Keratinocyte (primary cell): ENCODE measurements around the gene NT5DC1. TPM values are rescaled to one million over a fixed set of nuclear protein-coding genes. Genes with fewer than 3 reads are reported as not detected.

ENCODE experiments used
- DNase-seq: peaks from one replicate; pipeline ENCODE4 v3.0.0-alpha.2; 2011; ENCODE audit warnings: low read depth, missing footprints, low spot score
- FAIRE-seq: peaks from 2 replicates; lab custom pipeline; 2011; peaks lifted over from hg19 to GRCh38; lab: Jason Lieb, UNC
- H2AFZ ChIP-seq: 2 replicates; pipeline ENCODE4 v1.6.0; 2012; ENCODE audit warnings: low read length, control low read depth, inconsistent platforms; ENCODE audit not compliant: control insufficient read depth
- H3K27ac ChIP-seq: 2 replicates; pipeline ENCODE4 v1.5.1; 2011; ENCODE audit warnings: low read length; ENCODE audit not compliant: control insufficient read depth, insufficient read depth
- H3K27me3 ChIP-seq: 3 replicates; pipeline ENCODE4 v1.6.0; 2011; ENCODE audit warnings: low read length; ENCODE audit not compliant: control insufficient read depth, insufficient read depth; ENCODE audit errors: extremely low read depth
- H3K36me3 ChIP-seq, 2 experiments: 2 replicates in 1 of 2; 3 replicates in 1 of 2; pipeline ENCODE4 v1.5.1; 2011; ENCODE audit warnings: low read length in 2 of 2, mild to moderate bottlenecking in 1 of 2; ENCODE audit not compliant: control insufficient read depth in 2 of 2, insufficient read depth in 2 of 2; ENCODE audit errors: extremely low read depth in 1 of 2
- H3K4me1 ChIP-seq: 3 replicates; pipeline ENCODE4 v1.5.1; 2011; ENCODE audit warnings: low read length; ENCODE audit not compliant: control insufficient read depth, insufficient read depth; ENCODE audit errors: extremely low read depth
- H3K4me2 ChIP-seq: 3 replicates; pipeline ENCODE4 v1.6.0; 2011; ENCODE audit warnings: low read depth, low read length; ENCODE audit not compliant: control insufficient read depth, insufficient read depth; ENCODE audit errors: extremely low read depth
- H3K4me3 ChIP-seq, 3 experiments: fragments of 200-600 bp in 1 of 3; sonication (generic) in 1 of 3; 2 replicates in 2 of 3; 3 replicates in 1 of 3; pipeline ENCODE4 v1.5.1; 2011 to 2016; ENCODE audit warnings: low read length in 3 of 3, mild to moderate bottlenecking in 3 of 3, control low read depth in 2 of 3, inconsistent platforms in 1 of 3, low read depth in 1 of 3, mixed read lengths in 1 of 3, mixed run types in 1 of 3, moderate library complexity in 1 of 3; ENCODE audit not compliant: control insufficient read depth in 2 of 3, insufficient read depth in 2 of 3; ENCODE audit errors: extremely low read depth in 1 of 3
- H3K79me2 ChIP-seq: 2 replicates; pipeline ENCODE4 v1.6.0; 2012; ENCODE audit warnings: low read length; ENCODE audit not compliant: control insufficient read depth, insufficient read depth
- H3K9ac ChIP-seq: 3 replicates; pipeline ENCODE4 v1.6.0; 2011; ENCODE audit warnings: low read length; ENCODE audit not compliant: control insufficient read depth, insufficient read depth; ENCODE audit errors: extremely low read depth
- H3K9me1 ChIP-seq: 3 replicates; pipeline ENCODE4 v1.6.0; 2011; ENCODE audit warnings: low read length; ENCODE audit not compliant: control insufficient read depth, insufficient read depth; ENCODE audit errors: extremely low read depth
- H3K9me3 ChIP-seq: 2 replicates; pipeline ENCODE4 v1.5.1; 2012; ENCODE audit warnings: low read depth, low read length; ENCODE audit not compliant: control insufficient read depth
- H4K20me1 ChIP-seq: 3 replicates; pipeline ENCODE4 v1.6.0; 2011; ENCODE audit warnings: low read length; ENCODE audit not compliant: control insufficient read depth, insufficient read depth; ENCODE audit errors: extremely low read depth
- EZH2 ChIP-seq: IDR thresholded peaks from one replicate; pipeline ENCODE4 v1.6.1; 2012; ENCODE audit warnings: inconsistent platforms, mild to moderate bottlenecking, low read length, moderate library complexity
- dilution Hi-C: fragments of 300-500 bp; cut with MboI; formaldehyde crosslinking; loops from one replicate; pipeline ENCODE4 v1.7.0; 2020; ENCODE audit warnings: low sequenced_read_pairs; ENCODE audit not compliant: extremely low pct_ligation_motif_present
- polyA plus RNA-seq, 5 experiments: library from polyadenylated mRNA; depleted of rRNA in 3 of 5; stranded (reverse) in 3 of 5; stranded (forward) in 1 of 5; unstranded in 1 of 5; fragments of >200 nt; gene quantifications; 1 replicate in 1 of 5; 2 replicates in 3 of 5; 3 replicates in 1 of 5; pipeline versions ENCODE4 v1.2.1 to v1.2.3, GENCODE V29; 2011 to 2012; ENCODE audit warnings: missing spikeins in 2 of 5, low read depth in 1 of 5, low replicate concordance in 1 of 5
- TF ChIP-seq, protein P1 (sequence below), 3 experiments: IDR thresholded peaks in 1 of 3; conservative IDR thresholded peaks in 1 of 3; optimal IDR thresholded peaks in 1 of 3; 2 replicates in 2 of 3; 3 replicates in 1 of 3; pipeline versions ENCODE3 to v1.5.1; 2011; ENCODE audit warnings: low read length in 3 of 3, mild to moderate bottlenecking in 3 of 3, moderate library complexity in 2 of 3, control low read depth in 1 of 3, inconsistent platforms in 1 of 3; ENCODE audit not compliant: insufficient read depth in 2 of 3; ENCODE audit errors: extremely low read depth in 1 of 3

The NT5DC1 gene
- polyA plus RNA-seq, 1 donor (not counting 4 experiments of a cell fraction or from before 2014, with no cell fraction given), result 31.2 TPM

GRCh38 chr6:116267836-116268588 is 167.4 kb downstream of the NT5DC1 start:
- no peak overlapping the region for H3K9ac ChIP-seq
- H3K27ac ChIP-seq, result no peak overlapping the region
- dilution Hi-C loops, result no loop called here
- H3K4me1 ChIP-seq, result peaks cover 18% of the 10 kb centered on the region
- no peaks in the 10 kb centered on the region for H3K27me3 ChIP-seq
- no peak overlapping the region for H3K4me3 ChIP-seq
- H4K20me1 ChIP-seq, result no peaks in the 10 kb centered on the region
- DNase-seq (no peak), FAIRE-seq (no peak)
- no peaks in the 10 kb centered on the region for H3K9me3 ChIP-seq
- no peak for TF ChIP-seq EZH2
- TF ChIP-seq, protein P1, sequence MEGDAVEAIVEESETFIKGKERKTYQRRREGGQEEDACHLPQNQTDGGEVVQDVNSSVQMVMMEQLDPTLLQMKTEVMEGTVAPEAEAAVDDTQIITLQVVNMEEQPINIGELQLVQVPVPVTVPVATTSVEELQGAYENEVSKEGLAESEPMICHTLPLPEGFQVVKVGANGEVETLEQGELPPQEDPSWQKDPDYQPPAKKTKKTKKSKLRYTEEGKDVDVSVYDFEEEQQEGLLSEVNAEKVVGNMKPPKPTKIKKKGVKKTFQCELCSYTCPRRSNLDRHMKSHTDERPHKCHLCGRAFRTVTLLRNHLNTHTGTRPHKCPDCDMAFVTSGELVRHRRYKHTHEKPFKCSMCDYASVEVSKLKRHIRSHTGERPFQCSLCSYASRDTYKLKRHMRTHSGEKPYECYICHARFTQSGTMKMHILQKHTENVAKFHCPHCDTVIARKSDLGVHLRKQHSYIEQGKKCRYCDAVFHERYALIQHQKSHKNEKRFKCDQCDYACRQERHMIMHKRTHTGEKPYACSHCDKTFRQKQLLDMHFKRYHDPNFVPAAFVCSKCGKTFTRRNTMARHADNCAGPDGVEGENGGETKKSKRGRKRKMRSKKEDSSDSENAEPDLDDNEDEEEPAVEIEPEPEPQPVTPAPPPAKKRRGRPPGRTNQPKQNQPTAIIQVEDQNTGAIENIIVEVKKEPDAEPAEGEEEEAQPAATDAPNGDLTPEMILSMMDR (optimal IDR thresholded peaks at IDR 0.05 in 1 of 3, IDR thresholded peaks at IDR 0.05 in 1 of 3, conservative IDR thresholded peaks at IDR 0.05 in 1 of 3; ENCODE audit: extremely low read depth in 1 of 3, insufficient read depth in 2 of 3, low read length in 3 of 3), result no peak
- no peaks in the 10 kb centered on the region for H3K9me1 ChIP-seq
- H3K4me2 ChIP-seq, result no peak overlapping the region
- H2AFZ ChIP-seq, result no peak overlapping the region
- H3K36me3 ChIP-seq, result peaks cover 2 to 6% of the 10 kb centered on the region in 2 experiments
- H3K79me2 ChIP-seq, result no peaks in the 10 kb centered on the region

DNA sequence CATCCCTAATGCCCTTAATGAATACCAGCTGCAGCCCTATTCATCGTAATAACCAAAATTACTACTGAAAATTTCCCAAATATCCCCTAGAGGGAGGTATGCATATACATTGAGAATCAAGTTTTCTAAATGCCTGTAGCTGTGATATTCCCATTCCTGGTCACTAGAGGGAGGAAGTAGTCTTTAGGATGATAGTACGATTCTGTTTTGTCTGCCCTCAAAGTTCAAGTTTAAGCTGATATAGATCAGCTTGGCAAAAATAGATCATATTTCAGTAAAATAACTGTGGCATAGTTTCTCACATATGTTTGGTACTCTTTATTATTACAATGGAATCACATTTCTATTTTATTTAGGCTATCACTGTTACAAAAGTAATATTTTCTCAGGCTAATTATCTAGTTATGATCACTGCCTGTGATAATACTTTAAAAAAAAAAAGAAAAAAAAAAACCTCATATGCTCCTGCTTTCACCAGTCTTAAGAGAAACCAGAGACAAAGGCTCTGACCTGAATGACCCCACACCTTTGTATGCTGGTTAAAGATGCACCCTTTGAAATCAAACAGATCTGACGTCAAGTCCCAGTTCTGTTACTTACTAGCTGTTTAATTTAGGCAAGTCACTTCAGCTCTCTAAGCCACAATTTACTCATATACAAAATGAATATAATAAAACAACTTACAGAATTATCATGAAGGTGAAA is 168.1 kb downstream of the NT5DC1 start:
- no peaks in the 10 kb centered on the region for H4K20me1 ChIP-seq
- peaks cover 2 to 6% of the 10 kb centered on the region in 2 experiments for H3K36me3 ChIP-seq
- H3K4me1 ChIP-seq, result peaks cover 18% of the 10 kb centered on the region
- H3K27ac ChIP-seq, result no peak overlapping the region
- TF ChIP-seq, protein P1 (optimal IDR thresholded peaks at IDR 0.05 in 1 of 3, IDR thresholded peaks at IDR 0.05 in 1 of 3, conservative IDR thresholded peaks at IDR 0.05 in 1 of 3; ENCODE audit: extremely low read depth in 1 of 3, insufficient read depth in 2 of 3, low read length in 3 of 3), result peak in 2 of 3 experiments; percentile 69 to 93
- TF ChIP-seq EZH2, result no peak
- no peak overlapping the region for H3K9ac ChIP-seq
- FAIRE-seq (peak; percentile 87), DNase-seq (peak; percentile 50)
- no peak overlapping the region for H3K4me3 ChIP-seq
- dilution Hi-C loops, result no loop called here
- H3K9me1 ChIP-seq, result no peaks in the 10 kb centered on the region
- H3K9me3 ChIP-seq, result no peaks in the 10 kb centered on the region
- no peak overlapping the region for H2AFZ ChIP-seq
- H3K27me3 ChIP-seq, result no peaks in the 10 kb centered on the region
- H3K79me2 ChIP-seq, result no peaks in the 10 kb centered on the region
- no peak overlapping the region for H3K4me2 ChIP-seq
